IMR-90 (cell line): ENCODE data around the gene ADGRA1.

ENCODE experiments used
- BHLHE40 ChIP-seq: fragments of 150-350 bp; IDR thresholded peaks from 2 replicates; pipeline ENCODE4 v1.6.1; 2016; ENCODE audit warnings: mild to moderate bottlenecking, low read depth, low read length
- CEBPB ChIP-seq: IDR thresholded peaks from 2 replicates; pipeline ENCODE4 v1.6.1; 2012; ENCODE audit warnings: low read depth, low read length, improper control_type of control experiment
- CTCF ChIP-seq: conservative IDR thresholded peaks from 2 replicates; pipeline ENCODE4 v1.5.1; 2012; ENCODE audit warnings: mild to moderate bottlenecking, low read depth, low read length, improper control_type of control experiment
- ELK1 ChIP-seq: fragments of 150-350 bp; IDR thresholded peaks from 2 replicates; pipeline ENCODE4 v1.6.1; 2016; ENCODE audit warnings: low read depth, mild to moderate bottlenecking, low read length, moderate library complexity, borderline replicate concordance
- MAFK ChIP-seq: IDR thresholded peaks from 2 replicates; pipeline ENCODE4 v1.6.1; 2012; ENCODE audit warnings: low read depth, low read length, improper control_type of control experiment
- MAZ ChIP-seq: IDR thresholded peaks from 2 replicates; pipeline ENCODE4 v1.6.1; 2012; ENCODE audit warnings: low read depth, mild to moderate bottlenecking, low read length, improper control_type of control experiment, moderate library complexity, borderline replicate concordance
- POLR2A ChIP-seq: IDR thresholded peaks from 2 replicates; pipeline ENCODE4 v1.6.1; 2012; ENCODE audit warnings: mild to moderate bottlenecking, low read depth, low read length
- RAD21 ChIP-seq: IDR thresholded peaks from 2 replicates; pipeline ENCODE4 v1.6.1; 2012; ENCODE audit warnings: low read length, improper control_type of control experiment
- RCOR1 ChIP-seq: IDR thresholded peaks from 2 replicates; pipeline ENCODE4 v1.6.1; 2012; ENCODE audit warnings: mild to moderate bottlenecking, low read length, improper control_type of control experiment; ENCODE audit not compliant: insufficient replicate concordance
- RFX5 ChIP-seq: IDR thresholded peaks from 2 replicates; pipeline ENCODE4 v1.8.0; 2012; ENCODE audit warnings: low read depth, mild to moderate bottlenecking, low read length, moderate library complexity
- SMC3 ChIP-seq: fragments of 150-350 bp; IDR thresholded peaks from 2 replicates; pipeline ENCODE4 v1.6.1; 2016; ENCODE audit warnings: low read depth, mild to moderate bottlenecking, antibody characterized with exemption, low read length, moderate library complexity
- USF2 ChIP-seq: fragments of 150-350 bp; IDR thresholded peaks from 2 replicates; pipeline ENCODE4 v1.6.1; 2017; ENCODE audit warnings: mild to moderate bottlenecking, antibody characterized with exemption, low read length, low read depth

- no peak for TF ChIP-seq CTCF
- no peak for TF ChIP-seq MAFK
- TF ChIP-seq SMC3 = no peak
- TF ChIP-seq RCOR1 = no peak
- no peak for TF ChIP-seq POLR2A
- TF ChIP-seq BHLHE40 = no peak
- TF ChIP-seq USF2 = no peak
- TF ChIP-seq RAD21 = no peak
- no peak for TF ChIP-seq CEBPB
- no peak for TF ChIP-seq ELK1
- TF ChIP-seq RFX5 = no peak
- no peak for TF ChIP-seq MAZ
Measured at GRCh38 chr10:133159611-133159949, 71.9 kb downstream of the ADGRA1 start.
